ENCODE data around the gene TSG101.

Gene TSG101

GRCh38 chr11:18492888-18493287 is 33.9 kb downstream of the TSG101 start:
- no peak for DNase-seq

- DNase-seq, result no peak
Observed at GRCh38 chr11:18491924-18492323, 34.8 kb downstream of the TSG101 start.

GRCh38 chr11:18490736-18491485 is 35.8 kb downstream of the TSG101 start:
- no peak for DNase-seq

- no peak for DNase-seq
Observed at GRCh38 chr11:18490319-18490718, 36.4 kb downstream of the TSG101 start.

GRCh38 chr11:18485913-18486528 is 40.7 kb downstream of the TSG101 start:
- DNase-seq, result no peak

GRCh38 chr11:18479063-18479462 is 47.7 kb downstream of the TSG101 start:
- no peak for DNase-seq

- no peak for DNase-seq
Observed at GRCh38 chr11:18472587-18472986, 54.2 kb downstream of the TSG101 start.

GRCh38 chr11:18471995-18472394 is 54.7 kb downstream of the TSG101 start:
- DNase-seq, result no peak

- DNase-seq, result no peak
Observed at GRCh38 chr11:18468961-18469360, 57.8 kb downstream of the TSG101 start.

- DNase-seq, result no peak
Observed at GRCh38 chr11:18468059-18468458, 58.7 kb downstream of the TSG101 start.

GRCh38 chr11:18466402-18466801 is 60.3 kb downstream of the TSG101 start:
- no peak for DNase-seq

GRCh38 chr11:18463439-18463838 is 63.3 kb downstream of the TSG101 start:
- no peak for DNase-seq

- DNase-seq, result no peak
Observed at GRCh38 chr11:18461909-18462308, 64.8 kb downstream of the TSG101 start.

GRCh38 chr11:18459634-18460033 is 67.1 kb downstream of the TSG101 start:
- DNase-seq, result no peak

- no peak for DNase-seq
Observed at GRCh38 chr11:18457450-18457849, 69.3 kb downstream of the TSG101 start.

GRCh38 chr11:18455686-18456372 is 70.9 kb downstream of the TSG101 start, which contains the start of gene LDHAL6A:
TSS of gene LDHAL6A (plus strand) at chr11:18455856. CDS start at chr11:18456681, 825 bp downstream.
- DNase-seq, result no peak

GRCh38 chr11:18452927-18453326 is 73.8 kb downstream of the TSG101 start:
- DNase-seq, result no peak

- no peak for DNase-seq
Observed at GRCh38 chr11:18449251-18449650, 77.5 kb downstream of the TSG101 start.

- no peak for DNase-seq
Observed at GRCh38 chr11:18438691-18439090, 88.1 kb downstream of the TSG101 start.

All from activated T-cell treated with anti-CD3 and anti-CD28 coated beads for 4 hours (primary cell).